Activated effector memory CD4-positive, alpha-beta T cell treated with Interleukin-2 at 50 U/mL for 16 hours (primary cell): Measurements from ENCODE around the gene LRCH1.
"Not testable (repeated sequence)": the region's sequence is repeated elsewhere in the genome, so short reads cannot be mapped to it uniquely, and the experiment has no call there.

ENCODE experiments used
- DNase-seq: peaks from one replicate; pipeline ENCODE4 v3.0.0-alpha.2; 2020

The LRCH1 gene

GRCh38 chr13:46552889-46553520, at the start of gene LRCH1:
Gene LRCH1, plus strand, starts transcription at chr13:46553170. Its CDS starts 227 bp downstream, at chr13:46553397.
- DNase-seq: peak; percentile 78

- DNase-seq: no peak
Observed at GRCh38 chr13:46504036-46504435, 48.9 kb upstream of the LRCH1 start.

- DNase-seq: no peak
Observed at GRCh38 chr13:46507981-46508380, 45.0 kb upstream of the LRCH1 start.

GRCh38 chr13:46509981-46510380, 43.0 kb upstream of the LRCH1 start:
- no peak for DNase-seq

- no peak for DNase-seq
Observed at GRCh38 chr13:46515803-46516202, 37.2 kb upstream of the LRCH1 start.

- no peak for DNase-seq
Observed at GRCh38 chr13:46516599-46517338, 36.2 kb upstream of the LRCH1 start.

- not testable (repeated sequence) for DNase-seq
Observed at GRCh38 chr13:46517748-46518147, 35.2 kb upstream of the LRCH1 start.

- DNase-seq: no peak
Observed at GRCh38 chr13:46519182-46519581, 33.8 kb upstream of the LRCH1 start.

GRCh38 chr13:46520166-46520565, 32.8 kb upstream of the LRCH1 start:
- DNase-seq: no peak

GRCh38 chr13:46521486-46521885, 31.5 kb upstream of the LRCH1 start:
- no peak for DNase-seq

GRCh38 chr13:46521921-46522747, 30.8 kb upstream of the LRCH1 start:
- no peak for DNase-seq

GRCh38 chr13:46522748-46523030, 30.3 kb upstream of the LRCH1 start:
- no peak for DNase-seq

- no peak for DNase-seq
Observed at GRCh38 chr13:46523972-46524752, 28.8 kb upstream of the LRCH1 start.

GRCh38 chr13:46526100-46526735, 26.8 kb upstream of the LRCH1 start:
- no peak for DNase-seq

GRCh38 chr13:46526740-46527139, 26.2 kb upstream of the LRCH1 start:
- no peak for DNase-seq

- no peak for DNase-seq
Observed at GRCh38 chr13:46527237-46527636, 25.7 kb upstream of the LRCH1 start.

- DNase-seq: no peak
Observed at GRCh38 chr13:46529216-46529919, 23.6 kb upstream of the LRCH1 start.

- no peak for DNase-seq
Observed at GRCh38 chr13:46530084-46530935, 22.7 kb upstream of the LRCH1 start.

GRCh38 chr13:46531953-46532352, 21.0 kb upstream of the LRCH1 start:
- DNase-seq: no peak

- DNase-seq: no peak
Observed at GRCh38 chr13:46535002-46535401, 18.0 kb upstream of the LRCH1 start.

GRCh38 chr13:46535825-46536224, 17.1 kb upstream of the LRCH1 start:
- DNase-seq: no peak
